Neutrophil (primary cell): Measurements from ENCODE around the gene EXOC4.

ENCODE experiments used
- H3K27ac ChIP-seq: fragments of 200-600 bp; sonication (generic); 2 replicates; pipeline ENCODE4 v1.5.1; 2016; ENCODE audit warnings: mild to moderate bottlenecking, moderate library complexity
- H3K27me3 ChIP-seq: fragments of 200-600 bp; sonication (generic); 2 replicates; pipeline ENCODE4 v1.6.0; 2016; ENCODE audit warnings: mild to moderate bottlenecking
- H3K36me3 ChIP-seq: fragments of 200-600 bp; sonication (generic); 2 replicates; pipeline ENCODE4 v1.5.1; 2017
- H3K4me1 ChIP-seq, 2 experiments: fragments of 200-600 bp in 1 of 2; sonication (generic) in 1 of 2; 1 replicate in 1 of 2; 2 replicates in 1 of 2; pipeline versions ENCODE4 v1.5.1 to v1.6.1; 2013 to 2016; ENCODE audit warnings: low read depth in 1 of 2, low read length in 1 of 2, mild to moderate bottlenecking in 1 of 2, moderate library complexity in 1 of 2; ENCODE audit not compliant: control insufficient read depth in 1 of 2, insufficient read depth in 1 of 2
- H3K4me3 ChIP-seq, 2 experiments: fragments of 200-600 bp in 1 of 2; sonication (generic) in 1 of 2; 1 replicate in 1 of 2; 2 replicates in 1 of 2; pipeline ENCODE4 v1.5.1; 2013 to 2016; ENCODE audit warnings: low read depth in 1 of 2, low read length in 1 of 2, mild to moderate bottlenecking in 1 of 2, moderate library complexity in 1 of 2
- H3K9me3 ChIP-seq: fragments of 200-600 bp; sonication (generic); 2 replicates; pipeline ENCODE4 v1.5.1; 2016
- TF ChIP-seq, protein P1 (sequence below): fragments of 200-600 bp; sonication (generic); IDR thresholded peaks from 2 replicates; pipeline ENCODE4 v1.5.1; 2016; ENCODE audit warnings: antibody characterized with exemption

Gene EXOC4

DNA sequence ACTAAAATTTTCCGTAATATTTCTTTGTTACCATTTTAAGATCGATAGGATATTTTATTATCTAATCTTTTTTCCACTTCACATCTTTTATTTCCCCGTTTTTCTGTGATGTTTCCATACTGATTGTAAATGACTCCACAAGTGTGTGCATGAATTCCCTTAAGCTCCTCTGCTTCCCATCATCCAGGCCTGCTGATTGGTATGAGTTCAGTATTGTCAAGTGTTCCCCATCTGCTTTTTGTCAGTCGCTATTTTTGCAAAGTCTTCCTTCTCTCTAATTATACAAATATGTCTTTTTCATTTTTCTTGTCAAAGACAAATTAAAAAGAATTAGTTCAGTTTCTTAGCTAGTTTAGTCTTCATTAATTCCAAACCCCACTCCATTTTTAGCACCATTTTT is 184.7 kb downstream of the EXOC4 start:
- Histone ChIP-seq H3K4me3 (no peak overlapping the region), H3K36me3 (no peaks in the 10 kb centered on the region), H3K27me3 (no peaks in the 10 kb centered on the region), H3K9me3 (no peaks in the 10 kb centered on the region), H3K27ac (no peak overlapping the region), H3K4me1 (no peaks in the 10 kb centered on the region)
- TF ChIP-seq, protein P1, sequence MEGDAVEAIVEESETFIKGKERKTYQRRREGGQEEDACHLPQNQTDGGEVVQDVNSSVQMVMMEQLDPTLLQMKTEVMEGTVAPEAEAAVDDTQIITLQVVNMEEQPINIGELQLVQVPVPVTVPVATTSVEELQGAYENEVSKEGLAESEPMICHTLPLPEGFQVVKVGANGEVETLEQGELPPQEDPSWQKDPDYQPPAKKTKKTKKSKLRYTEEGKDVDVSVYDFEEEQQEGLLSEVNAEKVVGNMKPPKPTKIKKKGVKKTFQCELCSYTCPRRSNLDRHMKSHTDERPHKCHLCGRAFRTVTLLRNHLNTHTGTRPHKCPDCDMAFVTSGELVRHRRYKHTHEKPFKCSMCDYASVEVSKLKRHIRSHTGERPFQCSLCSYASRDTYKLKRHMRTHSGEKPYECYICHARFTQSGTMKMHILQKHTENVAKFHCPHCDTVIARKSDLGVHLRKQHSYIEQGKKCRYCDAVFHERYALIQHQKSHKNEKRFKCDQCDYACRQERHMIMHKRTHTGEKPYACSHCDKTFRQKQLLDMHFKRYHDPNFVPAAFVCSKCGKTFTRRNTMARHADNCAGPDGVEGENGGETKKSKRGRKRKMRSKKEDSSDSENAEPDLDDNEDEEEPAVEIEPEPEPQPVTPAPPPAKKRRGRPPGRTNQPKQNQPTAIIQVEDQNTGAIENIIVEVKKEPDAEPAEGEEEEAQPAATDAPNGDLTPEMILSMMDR: no peak

DNA sequence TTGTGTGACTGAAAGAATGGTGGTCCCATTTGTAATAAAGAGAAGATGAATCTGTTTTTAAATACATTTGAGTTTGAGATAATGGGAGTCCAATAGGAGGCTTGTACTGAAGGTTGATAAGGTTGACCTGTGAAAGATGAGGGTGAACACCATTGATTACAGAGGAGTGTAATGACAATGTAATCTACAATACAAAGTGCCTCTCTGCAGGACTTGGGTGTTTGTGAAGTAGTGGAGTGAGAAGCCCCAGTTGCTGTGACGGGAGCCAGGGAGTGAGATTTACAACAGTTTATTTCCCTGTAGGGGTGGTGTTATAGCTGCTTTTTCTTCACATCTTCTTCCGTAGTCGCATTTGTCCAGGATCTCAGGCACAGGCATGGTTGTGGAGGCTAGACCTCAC is 189.9 kb downstream of the EXOC4 start:
- no peaks in the 10 kb centered on the region for H3K36me3 ChIP-seq
- H3K4me1 ChIP-seq: no peaks in the 10 kb centered on the region
- H3K27ac ChIP-seq: no peak overlapping the region
- TF ChIP-seq, protein P1: no peak
- no peaks in the 10 kb centered on the region for H3K27me3 ChIP-seq
- no peak overlapping the region for H3K4me3 ChIP-seq
- H3K9me3 ChIP-seq: no peaks in the 10 kb centered on the region

DNA sequence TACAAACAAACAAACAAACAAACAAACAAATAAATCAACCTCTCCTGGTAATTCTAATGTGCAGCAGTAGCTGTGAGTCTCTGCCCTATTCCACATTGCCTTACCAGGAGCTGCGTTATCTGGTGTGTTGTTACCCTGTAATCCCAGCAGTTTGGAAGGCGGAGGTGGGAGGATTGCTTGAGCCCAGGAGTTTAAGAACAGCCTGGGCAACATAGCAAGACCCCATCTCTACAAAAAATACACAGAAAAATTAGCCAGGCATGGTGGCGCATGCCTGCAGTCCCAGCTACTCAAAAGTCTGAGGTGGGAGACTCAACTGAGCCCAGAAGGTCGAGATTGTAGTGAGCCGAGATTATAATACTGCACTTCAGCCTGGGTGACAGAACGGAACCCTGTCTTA is 192.7 kb downstream of the EXOC4 start:
- Histone ChIP-seq H3K36me3 (no peaks in the 10 kb centered on the region), H3K4me3 (no peak overlapping the region), H3K4me1 (no peaks in the 10 kb centered on the region), H3K27ac (no peak overlapping the region), H3K27me3 (no peaks in the 10 kb centered on the region), H3K9me3 (no peaks in the 10 kb centered on the region)
- TF ChIP-seq, protein P1: no peak

DNA sequence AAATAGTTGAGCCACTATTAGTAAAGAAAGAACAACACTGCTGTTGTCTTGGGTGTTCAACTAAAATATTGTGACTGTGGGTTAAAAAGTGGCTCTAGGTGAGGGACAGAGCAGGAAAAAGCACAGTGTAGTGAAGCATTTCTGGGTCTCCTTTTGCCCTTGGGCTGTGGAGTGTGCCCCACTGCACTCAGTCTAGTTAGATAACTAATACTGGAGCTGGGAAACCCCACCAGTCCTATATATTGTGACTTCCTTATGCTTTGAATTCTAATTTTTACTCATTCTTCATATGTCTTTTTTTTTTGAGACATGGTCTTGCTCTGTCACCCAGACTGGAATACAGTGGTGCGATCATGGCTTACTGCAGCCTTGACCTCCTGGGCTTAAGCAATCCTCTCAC is 195.1 kb downstream of the EXOC4 start:
- no peak overlapping the region for H3K27ac ChIP-seq
- H3K36me3 ChIP-seq: no peaks in the 10 kb centered on the region
- no peak overlapping the region for H3K4me3 ChIP-seq
- TF ChIP-seq, protein P1: no peak
- no peaks in the 10 kb centered on the region for H3K27me3 ChIP-seq
- H3K9me3 ChIP-seq: no peaks in the 10 kb centered on the region
- H3K4me1 ChIP-seq: no peaks in the 10 kb centered on the region

DNA sequence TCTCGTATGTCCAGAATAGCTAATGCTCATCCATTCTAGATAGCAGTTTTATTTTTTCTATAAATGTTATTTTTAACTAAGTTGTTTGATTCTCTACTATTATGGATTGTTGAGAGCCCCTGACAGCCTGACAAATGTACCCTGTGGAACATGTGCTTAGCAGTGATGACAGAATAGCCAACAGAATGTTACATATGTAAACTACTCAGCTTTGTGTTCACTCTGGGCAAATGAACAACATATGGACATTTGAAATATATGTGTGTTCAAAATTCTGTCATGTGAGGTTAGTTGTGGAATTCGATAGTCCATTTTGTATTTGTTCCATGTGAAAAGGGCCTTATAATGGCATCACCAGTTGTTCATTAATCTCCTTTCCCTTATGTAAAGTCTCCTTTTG is 199.7 kb downstream of the EXOC4 start:
- TF ChIP-seq, protein P1: no peak
- no peaks in the 10 kb centered on the region for H3K4me1 ChIP-seq
- H3K27me3 ChIP-seq: no peaks in the 10 kb centered on the region
- H3K4me3 ChIP-seq: no peak overlapping the region
- no peaks in the 10 kb centered on the region for H3K9me3 ChIP-seq
- H3K27ac ChIP-seq: no peak overlapping the region
- no peaks in the 10 kb centered on the region for H3K36me3 ChIP-seq

DNA sequence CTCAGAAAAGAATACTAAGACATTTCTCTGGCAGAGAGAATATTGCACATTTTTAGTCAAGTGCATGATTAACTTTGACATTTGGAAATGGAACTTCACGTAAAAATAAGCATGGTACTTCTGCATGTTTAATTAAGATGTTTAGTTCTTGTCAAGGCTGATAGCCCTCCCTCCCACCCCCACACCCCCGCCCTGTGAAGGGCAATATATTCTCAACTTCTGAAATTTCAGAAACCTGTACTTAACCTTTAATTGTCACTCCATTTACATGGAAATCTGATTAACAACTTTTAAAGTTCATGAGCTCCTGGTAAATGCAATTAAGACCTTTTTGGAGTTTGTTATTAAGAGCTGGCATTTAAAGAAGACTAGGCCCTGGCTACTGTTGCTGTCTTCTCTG is 205.8 kb downstream of the EXOC4 start:
- H3K27me3 ChIP-seq: no peaks in the 10 kb centered on the region
- TF ChIP-seq, protein P1: no peak
- H3K4me3 ChIP-seq: no peak overlapping the region

More for the DNA sequence above, 205.8 kb downstream of the EXOC4 start:
- Histone ChIP-seq H3K36me3 (no peaks in the 10 kb centered on the region), H3K9me3 (no peaks in the 10 kb centered on the region), H3K27ac (no peak overlapping the region), H3K4me1 (no peaks in the 10 kb centered on the region)
